ENCODE results near the gene RCSD1.

RCSD1 gene

GRCh38 chr1:167681024-167681423, 51.0 kb downstream of the RCSD1 start:
- no peak for TF ChIP-seq JUND (IDR thresholded peaks at IDR 0.05; ENCODE audit: low read depth)
- DNase-seq (ENCODE audit: low read depth in 1 of 2, low spot score in 1 of 2): no peak
- in situ Hi-C loops (cut with HindIII; ENCODE audit: low pct_unique_long_range_greater_than_20kb, low sequenced_read_pairs): no loop called here

- in situ Hi-C loops (cut with HindIII; ENCODE audit: low pct_unique_long_range_greater_than_20kb, low sequenced_read_pairs): no loop called here
- TF ChIP-seq JUND (IDR thresholded peaks at IDR 0.05; ENCODE audit: low read depth): no peak
- DNase-seq (ENCODE audit: low read depth in 1 of 2, low spot score in 1 of 2): no peak
These were observed 51.5 kb downstream of the RCSD1 start for GRCh38 chr1:167681451-167682098.

- in situ Hi-C loops (cut with HindIII; ENCODE audit: low pct_unique_long_range_greater_than_20kb, low sequenced_read_pairs): no loop called here
- TF ChIP-seq JUND (IDR thresholded peaks at IDR 0.05; ENCODE audit: low read depth): no peak
- DNase-seq (ENCODE audit: low read depth in 1 of 2, low spot score in 1 of 2): no peak
These were observed 53.2 kb downstream of the RCSD1 start for GRCh38 chr1:167683226-167683625.

GRCh38 chr1:167683641-167684502, 53.8 kb downstream of the RCSD1 start:
- in situ Hi-C loops (cut with HindIII; ENCODE audit: low pct_unique_long_range_greater_than_20kb, low sequenced_read_pairs): no loop called here

GRCh38 chr1:167685844-167686243, 55.8 kb downstream of the RCSD1 start:
- in situ Hi-C loops (cut with HindIII; ENCODE audit: low pct_unique_long_range_greater_than_20kb, low sequenced_read_pairs): no loop called here
- TF ChIP-seq JUND (IDR thresholded peaks at IDR 0.05; ENCODE audit: low read depth): no peak
- no peak for DNase-seq (ENCODE audit: low read depth in 1 of 2, low spot score in 1 of 2)

More at GRCh38 chr1:167683641-167684502, 53.8 kb downstream of the RCSD1 start:
- DNase-seq (ENCODE audit: low read depth in 1 of 2, low spot score in 1 of 2): no peak
- TF ChIP-seq JUND (IDR thresholded peaks at IDR 0.05; ENCODE audit: low read depth): no peak

- in situ Hi-C loops (cut with HindIII; ENCODE audit: low pct_unique_long_range_greater_than_20kb, low sequenced_read_pairs): no loop called here
- peak; percentile 69 to 89 for DNase-seq (ENCODE audit: low read depth in 1 of 2, low spot score in 1 of 2)
These were observed 58.0 kb downstream of the RCSD1 start for GRCh38 chr1:167687919-167688519.

GRCh38 chr1:167689567-167689920, 59.5 kb downstream of the RCSD1 start:
- no peak for DNase-seq (ENCODE audit: low read depth in 1 of 2, low spot score in 1 of 2)
- in situ Hi-C loops (cut with HindIII; ENCODE audit: low pct_unique_long_range_greater_than_20kb, low sequenced_read_pairs): no loop called here
- no peak for TF ChIP-seq JUND (IDR thresholded peaks at IDR 0.05; ENCODE audit: low read depth)

More at GRCh38 chr1:167687919-167688519, 58.0 kb downstream of the RCSD1 start:
- no peak for TF ChIP-seq JUND (IDR thresholded peaks at IDR 0.05; ENCODE audit: low read depth)

GRCh38 chr1:167690053-167690452, 60.0 kb downstream of the RCSD1 start:
- TF ChIP-seq JUND (IDR thresholded peaks at IDR 0.05; ENCODE audit: low read depth): no peak
- no peak for DNase-seq (ENCODE audit: low read depth in 1 of 2, low spot score in 1 of 2)
- in situ Hi-C loops (cut with HindIII; ENCODE audit: low pct_unique_long_range_greater_than_20kb, low sequenced_read_pairs): no loop called here

GRCh38 chr1:167693425-167694045, 63.5 kb downstream of the RCSD1 start:
- in situ Hi-C loops (cut with HindIII; ENCODE audit: low pct_unique_long_range_greater_than_20kb, low sequenced_read_pairs): no loop called here
- no peak for TF ChIP-seq JUND (IDR thresholded peaks at IDR 0.05; ENCODE audit: low read depth)
- DNase-seq (ENCODE audit: low read depth in 1 of 2, low spot score in 1 of 2): no peak

- no peak for TF ChIP-seq JUND (IDR thresholded peaks at IDR 0.05; ENCODE audit: low read depth)
- in situ Hi-C loops (cut with HindIII; ENCODE audit: low pct_unique_long_range_greater_than_20kb, low sequenced_read_pairs): no loop called here
- no peak for DNase-seq (ENCODE audit: low read depth in 1 of 2, low spot score in 1 of 2)
These were observed 64.7 kb downstream of the RCSD1 start for GRCh38 chr1:167694691-167695090.

GRCh38 chr1:167695147-167695546, 65.1 kb downstream of the RCSD1 start:
- TF ChIP-seq JUND (IDR thresholded peaks at IDR 0.05; ENCODE audit: low read depth): no peak
- in situ Hi-C loops (cut with HindIII; ENCODE audit: low pct_unique_long_range_greater_than_20kb, low sequenced_read_pairs): no loop called here
- DNase-seq (ENCODE audit: low read depth in 1 of 2, low spot score in 1 of 2): no peak

GRCh38 chr1:167695756-167696561, 65.9 kb downstream of the RCSD1 start:
- TF ChIP-seq JUND (IDR thresholded peaks at IDR 0.05; ENCODE audit: low read depth): no peak
- in situ Hi-C loops (cut with HindIII; ENCODE audit: low pct_unique_long_range_greater_than_20kb, low sequenced_read_pairs): no loop called here
- peak in 1 of 2 experiments; percentile 22 for DNase-seq (ENCODE audit: low read depth in 1 of 2, low spot score in 1 of 2)

All from T47D (cell line).